ENCODE measurements around the gene PPP1R27.
"Not testable (repeated sequence)": the region's sequence is repeated elsewhere in the genome, so short reads cannot be mapped to it uniquely, and the experiment has no call there.

The PPP1R27 gene

DNA sequence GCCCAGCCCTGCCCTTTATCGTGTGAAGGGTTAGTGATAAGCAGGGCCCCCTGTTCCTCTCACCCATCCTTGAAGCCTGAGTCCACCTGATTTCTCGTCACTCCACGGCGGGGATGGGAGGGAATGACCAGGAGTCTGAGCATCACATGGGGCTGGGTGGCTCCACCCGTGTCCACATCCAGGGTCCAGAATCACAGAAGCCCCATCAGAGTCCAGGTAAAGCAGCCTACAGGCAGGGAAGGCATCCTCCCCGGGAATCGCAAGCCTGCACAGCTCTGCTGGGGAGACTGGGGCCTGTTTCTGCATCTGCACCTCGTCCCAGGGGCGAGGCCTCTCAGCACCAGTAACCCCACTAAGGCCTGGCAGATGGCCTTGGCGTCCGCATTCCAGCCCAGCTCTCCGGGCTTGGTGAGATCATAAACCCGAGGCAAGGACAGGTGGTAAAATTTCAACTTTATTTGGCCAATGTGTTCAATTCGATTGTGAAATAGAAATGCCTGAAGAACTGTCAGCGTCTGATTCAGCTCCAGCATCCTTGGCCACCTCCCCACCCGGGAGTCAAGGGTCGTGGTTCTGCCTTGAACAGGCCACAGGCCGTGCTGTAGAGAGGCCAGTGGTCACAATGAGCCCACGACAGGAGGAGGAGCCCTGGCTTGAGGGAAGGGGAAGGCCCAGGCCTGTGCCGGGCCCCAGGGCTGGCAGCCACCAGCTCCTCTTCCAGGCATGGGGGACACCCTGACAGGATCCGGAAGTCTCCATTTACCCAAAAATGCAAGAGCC is 8.1 kb upstream of the PPP1R27 start:
- in situ Hi-C loops (cut with HindIII; ENCODE audit: low sequenced_read_pairs), result no loop called here

DNA sequence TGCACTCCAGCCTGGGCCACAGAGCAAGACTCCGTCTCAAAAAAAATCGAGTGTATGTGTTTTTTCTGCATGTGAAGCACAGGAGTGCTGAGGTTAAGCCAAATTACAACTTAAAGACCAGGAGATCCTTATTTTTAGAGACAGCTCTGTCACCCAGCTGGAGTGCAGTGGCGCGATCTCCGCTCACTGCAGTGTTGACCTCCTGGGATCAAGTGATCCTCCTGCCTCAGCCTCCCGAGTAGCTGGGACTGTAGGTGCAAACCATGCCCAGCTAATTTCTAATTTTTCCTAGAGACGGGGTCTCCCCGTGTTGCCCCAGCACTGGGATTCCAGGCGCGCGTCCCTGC is 7.5 kb upstream of the PPP1R27 start:
- in situ Hi-C loops (cut with HindIII; ENCODE audit: low sequenced_read_pairs), result no loop called here

DNA sequence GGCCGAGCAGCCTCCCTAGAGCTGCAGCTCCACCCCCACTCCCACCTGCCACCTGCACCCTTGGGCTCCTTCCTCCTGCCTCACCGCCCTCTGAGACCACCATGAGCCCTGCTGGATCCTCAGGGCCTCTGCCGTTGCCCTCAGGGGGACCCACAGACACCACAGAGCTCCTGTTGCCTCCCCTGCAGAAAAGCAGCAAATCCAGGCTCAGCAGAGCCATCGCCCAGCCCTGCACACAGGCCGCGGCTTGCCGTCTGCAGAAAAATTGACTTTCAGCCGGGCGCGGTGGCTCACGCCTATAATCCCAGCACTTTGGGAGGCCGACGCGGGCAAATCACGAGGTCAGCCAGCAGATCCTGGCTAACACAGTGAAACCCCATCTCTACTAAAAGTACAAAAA is 7.0 kb upstream of the PPP1R27 start:
- in situ Hi-C loops (cut with HindIII; ENCODE audit: low sequenced_read_pairs), result no loop called here

DNA sequence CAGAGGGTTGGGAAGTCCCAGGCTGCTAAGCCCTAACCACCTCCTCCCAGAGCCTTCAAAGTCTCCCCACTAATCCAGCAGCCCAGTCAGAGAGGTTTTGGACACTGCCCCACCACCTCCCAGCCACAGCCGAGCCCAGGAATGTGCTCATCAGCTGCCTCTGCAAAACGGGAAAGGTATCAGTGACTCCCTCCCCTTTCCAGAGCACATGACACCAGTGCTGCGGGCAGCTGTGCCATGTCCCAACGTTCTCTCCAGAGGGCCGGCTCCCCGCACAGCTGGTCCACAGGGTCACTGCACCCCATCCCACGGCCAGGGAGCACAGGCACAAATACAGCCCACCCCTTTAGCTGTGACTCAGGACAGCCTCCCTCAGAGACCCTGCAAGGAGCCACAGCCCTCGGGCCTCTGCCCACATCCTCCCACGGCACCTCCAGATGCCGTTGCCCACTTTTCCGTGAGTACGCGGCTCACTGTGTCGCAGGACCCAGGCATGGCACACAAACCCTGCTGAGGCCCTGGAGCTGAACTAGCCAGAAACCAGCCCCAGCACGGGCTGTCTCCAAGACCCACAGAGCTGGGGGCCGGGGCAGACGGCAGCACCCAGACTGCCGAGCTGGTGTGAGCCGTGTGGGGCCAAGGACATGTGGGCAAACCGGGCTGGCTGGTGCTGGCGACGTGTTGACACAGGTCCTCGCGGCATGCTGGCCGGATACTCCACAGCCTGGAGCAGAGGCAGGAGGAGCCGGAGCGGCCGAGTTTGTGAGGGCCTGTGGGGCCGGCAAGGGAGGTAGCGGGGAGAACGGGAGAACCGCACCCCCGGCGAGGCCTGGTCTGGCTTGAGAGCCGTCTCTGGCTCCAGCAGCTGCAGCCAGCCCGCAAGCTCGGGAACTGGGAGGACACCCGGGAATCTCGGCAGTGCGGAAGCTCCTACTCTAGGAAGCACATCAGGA is 6.3 kb upstream of the PPP1R27 start:
- in situ Hi-C loops (cut with HindIII; ENCODE audit: low sequenced_read_pairs), result no loop called here

DNA sequence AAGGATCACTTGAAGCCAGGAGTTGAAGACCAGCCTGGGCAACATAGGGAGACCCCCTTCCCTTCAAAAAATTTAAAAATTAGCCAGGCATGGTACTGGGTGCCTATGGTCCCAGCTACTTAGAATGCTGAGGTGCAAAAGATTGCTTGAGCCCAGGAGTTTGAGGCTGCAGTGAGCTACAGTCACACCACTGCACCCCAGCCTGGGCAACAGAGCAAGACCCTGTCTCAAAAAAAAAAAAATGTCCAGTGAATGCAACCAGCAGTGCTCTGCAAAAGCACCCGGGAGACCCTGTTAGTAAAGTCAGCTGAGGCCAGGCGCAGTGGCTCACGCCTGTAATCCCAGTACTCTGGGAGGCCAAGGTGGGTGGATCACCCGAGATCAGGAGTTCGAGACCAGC is 5.2 kb upstream of the PPP1R27 start:
- in situ Hi-C loops (cut with HindIII; ENCODE audit: low sequenced_read_pairs), result not testable (repeated sequence)

DNA sequence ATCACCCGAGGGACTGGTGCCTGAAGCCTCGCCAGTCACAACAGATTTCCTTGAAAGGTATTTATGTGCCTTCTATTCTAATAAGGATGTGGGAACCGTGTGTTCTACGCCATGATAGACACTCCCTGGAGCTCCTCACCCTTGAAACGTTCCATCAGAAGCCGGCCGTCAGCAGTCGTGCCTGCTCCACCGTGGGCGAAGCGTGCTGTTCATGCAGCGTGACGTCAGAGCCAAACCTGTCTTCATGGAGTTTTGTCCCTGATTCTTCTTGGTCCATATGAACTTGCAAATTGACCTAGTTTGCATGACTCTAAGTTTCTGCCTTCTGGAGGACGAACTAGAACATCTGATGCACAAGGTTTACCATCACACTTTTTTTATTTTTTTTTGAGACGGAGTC is 4.5 kb upstream of the PPP1R27 start:
- in situ Hi-C loops (cut with HindIII; ENCODE audit: low sequenced_read_pairs), result no loop called here

DNA sequence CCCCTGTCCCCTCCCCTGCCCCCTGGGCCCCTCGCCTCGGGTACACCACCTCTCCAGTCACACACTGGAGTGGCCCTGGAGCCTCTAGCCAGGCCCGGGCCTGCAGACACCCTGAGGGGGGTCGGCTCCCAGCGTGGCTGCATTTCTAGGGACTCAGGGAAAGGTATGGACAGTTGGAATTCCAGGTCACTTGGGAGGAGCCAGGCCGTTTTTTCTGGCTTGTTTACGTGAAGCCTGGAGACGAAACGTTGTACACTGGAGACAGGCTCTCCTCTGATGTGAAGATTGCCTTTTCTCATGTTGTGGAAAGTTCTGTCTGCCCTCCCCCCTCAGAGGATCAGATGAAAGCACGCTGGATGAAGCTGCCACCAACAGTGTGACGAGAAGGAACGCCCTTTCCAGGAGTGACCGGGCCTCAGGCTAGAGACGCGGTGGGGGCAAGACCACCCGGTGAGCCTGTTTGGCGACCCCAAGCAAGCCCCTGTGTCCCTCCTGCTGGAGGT is 4.0 kb upstream of the PPP1R27 start:
- in situ Hi-C loops (cut with HindIII; ENCODE audit: low sequenced_read_pairs), result no loop called here

DNA sequence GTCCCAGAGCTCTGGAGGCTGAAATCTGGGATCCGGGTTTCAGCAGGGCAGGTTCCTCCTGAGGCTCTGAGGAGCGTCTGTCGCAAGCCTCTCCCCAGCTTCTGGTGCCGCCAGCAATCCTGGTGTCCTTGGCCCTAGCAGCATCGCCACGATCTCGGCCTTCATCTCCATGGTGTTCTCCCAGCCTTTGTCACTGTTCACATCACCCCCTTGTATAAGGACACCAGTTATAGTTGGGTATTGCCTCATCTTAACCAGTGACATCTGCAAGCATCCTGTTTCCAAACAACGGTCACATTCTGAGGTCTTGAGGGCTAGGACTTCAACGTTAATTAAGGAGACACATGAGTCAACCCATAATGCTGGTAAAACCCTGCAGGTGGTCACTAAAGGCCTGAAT is 2.8 kb upstream of the PPP1R27 start:
- in situ Hi-C loops (cut with HindIII; ENCODE audit: low sequenced_read_pairs), result no loop called here

DNA sequence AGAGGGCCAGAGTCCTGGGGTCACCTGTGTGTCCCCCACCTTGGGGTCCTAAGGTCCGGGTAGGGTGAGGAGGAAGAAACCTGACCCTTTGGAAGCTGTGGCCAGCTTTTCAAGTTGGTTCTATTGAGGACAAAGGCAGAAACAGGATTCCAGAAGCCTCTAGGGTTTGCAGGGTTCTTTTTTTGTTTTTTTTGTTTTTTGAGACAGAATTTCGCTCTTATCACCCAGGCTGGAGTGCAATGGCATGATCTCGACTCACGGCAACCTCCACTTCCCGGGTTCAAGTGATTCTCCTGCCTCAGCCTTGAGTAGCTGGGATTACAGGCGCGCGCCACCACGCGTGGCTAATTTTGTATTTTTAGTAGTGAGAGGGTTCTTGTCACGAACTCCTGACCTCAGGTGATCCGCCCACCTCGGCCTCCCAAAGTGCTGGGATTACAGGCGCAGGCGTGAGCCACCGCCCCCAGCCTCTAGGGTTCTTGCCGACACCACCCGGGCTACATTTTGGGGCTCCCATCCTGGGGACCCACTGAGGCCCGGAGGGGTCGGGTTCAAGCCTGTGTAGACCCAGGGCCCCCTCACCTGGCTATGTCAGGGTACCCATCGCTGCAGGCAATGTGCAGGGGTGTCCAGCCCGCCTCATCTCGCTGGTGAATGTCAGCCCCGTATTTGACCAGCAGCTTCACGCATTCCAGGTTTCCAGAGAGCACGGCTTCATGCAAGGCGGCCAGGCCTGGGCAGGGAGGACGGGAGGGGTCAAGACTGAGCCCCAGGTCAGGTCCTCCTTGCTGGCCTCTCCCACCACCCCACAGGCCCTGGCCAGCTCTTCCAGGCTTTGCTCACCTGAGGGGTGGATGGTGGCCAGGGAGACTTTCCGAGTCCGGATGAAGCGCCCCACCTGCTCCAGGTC is 674 bp downstream of the PPP1R27 start:
- in situ Hi-C loops (cut with HindIII; ENCODE audit: low sequenced_read_pairs), result no loop called here

DNA sequence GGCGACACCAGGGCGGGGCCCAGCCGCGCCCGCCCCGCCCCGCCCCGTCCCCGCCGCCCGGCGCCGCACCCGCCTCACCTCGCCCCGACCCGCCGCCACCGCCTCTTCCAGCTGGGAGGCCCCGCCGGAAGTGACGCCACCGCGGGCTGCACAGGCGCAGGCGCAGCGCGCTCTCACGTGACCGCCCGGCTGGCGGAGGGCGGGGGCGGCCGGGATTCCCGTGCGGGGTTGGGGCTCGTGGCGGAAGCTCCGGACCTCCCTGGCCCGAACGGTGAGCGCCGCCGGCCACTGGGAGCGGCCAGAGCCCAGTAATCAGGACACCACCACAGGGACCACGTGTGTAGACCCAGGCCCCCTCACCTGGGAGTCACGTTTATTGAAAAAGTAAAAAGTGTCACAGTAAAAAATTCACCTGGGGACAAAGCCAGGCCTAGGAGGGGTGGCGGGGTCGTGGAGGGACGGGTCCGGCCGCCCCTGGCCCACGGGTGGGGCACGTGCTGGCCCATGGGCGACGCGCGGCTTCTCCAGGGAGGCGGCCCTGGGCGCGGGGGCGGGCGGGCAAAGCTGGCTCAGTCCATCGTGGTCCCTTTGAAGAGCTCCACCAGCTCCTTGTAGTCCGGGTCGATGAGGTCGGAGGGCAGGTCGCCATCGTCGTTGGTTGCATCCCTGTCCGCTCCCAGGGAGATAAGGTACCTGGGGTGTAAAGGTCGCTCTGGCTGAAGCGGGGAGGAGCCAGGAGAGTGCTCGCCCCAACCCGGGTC is 1.5 kb downstream of the PPP1R27 start, which contains the start of gene MCRIP1:
Gene MCRIP1, minus strand, starts transcription at position 132 of the 761 bp plus-strand sequence. CDS start 8,785 bp downstream, outside the sequence.
- in situ Hi-C loops (cut with HindIII; ENCODE audit: low sequenced_read_pairs), result no loop called here

DNA sequence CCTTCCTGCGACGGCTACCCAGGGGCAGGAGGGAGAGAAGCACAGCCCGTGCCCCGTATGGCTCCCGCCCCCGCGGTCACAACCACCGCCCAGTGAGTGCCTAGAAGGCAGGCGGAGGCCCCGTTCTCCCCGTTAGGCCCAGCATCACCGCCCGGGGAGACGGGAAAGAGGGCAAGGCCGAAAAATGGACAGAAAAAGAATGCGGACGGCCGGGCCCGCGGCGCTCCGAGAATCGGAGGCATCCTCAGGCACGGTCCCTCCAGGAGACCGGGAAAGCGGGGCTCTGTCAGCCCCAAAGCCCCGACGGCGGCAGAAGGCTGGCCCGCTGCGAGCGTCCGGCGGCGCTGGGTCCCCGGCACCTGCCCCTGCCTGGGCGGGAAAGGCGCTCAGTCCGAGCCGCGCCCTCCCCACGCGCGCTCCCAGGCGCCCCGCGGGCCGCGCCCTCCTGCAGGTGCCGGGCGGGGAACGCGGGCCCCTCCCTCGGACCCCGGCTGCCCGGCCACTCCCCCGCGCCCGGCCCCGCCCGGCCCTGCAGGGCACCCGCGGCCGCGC is 2.2 kb downstream of the PPP1R27 start:
- in situ Hi-C loops (cut with HindIII; ENCODE audit: low sequenced_read_pairs), result no loop called here

DNA sequence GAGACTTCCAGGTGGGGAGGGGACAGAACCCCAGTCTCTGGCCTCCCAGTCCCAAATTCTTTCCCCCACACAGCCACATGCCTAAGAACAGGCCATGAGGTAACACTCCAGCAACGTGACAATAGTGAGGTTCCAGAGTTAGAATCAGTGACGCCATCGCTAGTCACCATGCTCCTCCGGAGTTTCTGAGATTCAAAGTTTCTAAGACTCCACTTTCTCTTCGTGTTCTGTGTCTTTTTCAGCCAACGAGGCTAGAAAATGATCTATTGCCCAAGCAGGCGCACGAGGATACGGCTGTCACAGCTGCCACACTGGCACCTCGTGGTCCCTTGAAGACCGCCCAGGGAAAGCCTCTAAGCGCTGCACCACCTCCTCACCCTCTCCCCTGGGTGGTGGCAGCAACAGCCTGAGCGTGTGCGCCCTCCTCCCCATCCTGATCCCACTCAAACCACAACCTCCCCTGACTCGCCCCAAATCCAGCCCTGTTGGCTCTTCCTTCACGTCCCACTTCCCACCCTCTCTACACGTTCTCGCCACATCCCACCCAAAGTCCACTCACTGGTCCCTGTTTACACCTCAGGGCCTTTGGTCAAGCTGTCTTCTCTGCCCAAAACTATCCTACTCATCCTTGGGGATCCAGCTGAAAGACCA is 2.8 kb downstream of the PPP1R27 start:
- in situ Hi-C loops (cut with HindIII; ENCODE audit: low sequenced_read_pairs), result no loop called here

DNA sequence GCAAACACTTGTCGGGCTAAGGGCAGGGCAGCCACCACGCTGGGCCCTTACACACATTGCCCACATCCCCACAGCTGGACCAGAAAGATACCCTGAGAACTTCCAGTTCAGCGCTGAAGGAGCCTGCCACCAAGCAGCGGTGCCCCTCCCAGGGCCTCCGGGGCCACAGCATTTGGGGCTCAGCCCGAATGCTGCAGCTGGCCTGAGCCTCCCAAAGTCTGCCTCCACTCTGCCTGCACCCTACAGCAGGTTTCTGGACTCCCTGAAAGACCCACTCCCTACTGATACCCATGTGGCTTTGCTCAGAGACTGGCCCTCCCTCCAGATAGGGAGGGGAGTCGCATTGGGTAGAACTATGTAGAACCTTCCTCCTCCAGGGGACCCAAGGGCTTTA is 3.3 kb downstream of the PPP1R27 start:
- in situ Hi-C loops (cut with HindIII; ENCODE audit: low sequenced_read_pairs), result no loop called here

DNA sequence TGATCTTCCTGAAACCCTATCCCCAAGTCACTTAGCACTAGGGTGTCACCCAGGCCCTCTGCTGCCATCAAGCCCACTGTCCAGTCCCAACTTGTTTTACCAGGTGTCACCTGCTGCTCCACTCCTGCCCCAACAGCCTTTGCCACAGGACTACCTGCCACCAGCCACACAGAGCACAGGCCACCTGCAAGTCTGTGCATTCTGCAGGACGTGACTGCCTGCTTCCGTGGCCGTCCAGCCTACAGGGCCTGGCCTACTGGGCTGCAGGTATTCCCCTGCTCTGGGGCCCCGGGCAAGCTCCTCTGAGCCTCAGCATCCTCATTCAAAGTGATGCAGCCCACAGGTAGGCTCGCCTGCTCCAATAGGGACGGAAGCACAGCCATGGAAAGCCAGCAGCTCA is 5.0 kb downstream of the PPP1R27 start:
- in situ Hi-C loops (cut with HindIII; ENCODE audit: low sequenced_read_pairs), result no loop called here

DNA sequence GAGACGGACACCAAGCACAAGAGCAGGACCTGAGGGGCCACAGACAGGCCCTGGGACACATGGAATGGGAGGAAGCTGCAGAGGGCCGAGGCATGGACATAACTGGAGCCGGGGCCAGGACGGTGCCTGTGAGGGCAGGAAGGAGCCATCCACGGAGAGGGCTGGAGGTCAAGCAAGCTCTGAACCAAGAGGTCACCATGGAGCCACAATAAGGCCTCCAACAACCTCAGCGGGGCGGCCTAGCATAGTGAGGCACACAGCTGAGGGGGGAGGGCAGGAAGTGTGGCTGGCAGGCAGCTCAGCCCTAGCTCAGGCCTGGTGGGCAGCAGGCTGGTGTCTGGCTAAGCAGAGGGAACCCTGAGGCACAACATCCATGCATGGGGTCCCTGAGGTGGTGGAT is 6.2 kb downstream of the PPP1R27 start:
- in situ Hi-C loops (cut with HindIII; ENCODE audit: low sequenced_read_pairs), result no loop called here

DNA sequence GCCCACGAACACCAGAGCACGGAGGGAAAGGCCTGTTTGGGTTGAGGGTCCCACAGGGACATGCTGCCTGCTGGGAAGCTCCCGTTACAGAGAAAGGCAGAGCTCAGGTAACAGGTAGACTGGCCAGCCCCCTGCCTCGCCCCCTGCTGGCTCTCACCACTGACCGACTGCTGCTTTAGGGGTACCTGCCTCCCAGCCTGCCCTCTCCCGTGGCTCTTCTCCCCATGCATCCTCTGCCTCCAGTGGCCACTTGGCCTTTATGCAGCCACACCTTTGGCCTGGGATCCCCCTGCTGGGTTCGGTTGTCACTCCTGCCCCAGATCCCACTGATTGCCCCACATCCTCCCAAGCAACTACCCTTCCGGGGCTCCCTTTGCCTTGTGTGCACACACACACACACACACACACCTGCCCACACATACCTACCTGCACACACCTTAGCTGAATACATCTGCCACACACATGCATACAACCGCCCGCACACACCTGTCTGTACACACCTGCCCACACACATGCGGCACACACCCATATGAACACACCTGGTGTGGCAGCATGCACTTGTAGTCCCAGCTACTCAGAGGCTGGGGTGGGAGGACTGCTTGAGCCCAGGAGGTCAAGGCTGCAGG is 8.9 kb downstream of the PPP1R27 start:
- in situ Hi-C loops (cut with HindIII; ENCODE audit: low sequenced_read_pairs), result no loop called here

DNA sequence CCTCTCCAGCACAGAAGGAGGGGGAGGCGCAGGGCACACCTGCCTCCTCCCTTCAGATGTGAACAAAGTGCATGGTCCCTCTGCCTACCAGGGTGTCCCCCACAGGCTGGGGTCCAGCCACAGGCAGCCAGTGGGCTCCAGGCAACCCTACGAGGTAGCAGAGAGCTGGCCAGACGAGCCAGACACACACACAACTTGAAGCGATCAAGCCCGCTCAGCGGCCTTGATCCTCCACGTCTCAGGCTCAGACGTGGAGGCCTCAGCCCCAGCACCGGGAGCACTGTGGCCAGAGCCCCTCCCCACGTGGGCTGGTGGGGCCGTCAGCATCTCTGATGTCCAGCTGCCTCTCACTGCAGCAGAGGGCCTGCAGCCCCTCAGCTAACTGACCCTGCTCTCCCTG is 10.3 kb downstream of the PPP1R27 start:
- in situ Hi-C loops (cut with HindIII; ENCODE audit: low sequenced_read_pairs), result no loop called here

DNA sequence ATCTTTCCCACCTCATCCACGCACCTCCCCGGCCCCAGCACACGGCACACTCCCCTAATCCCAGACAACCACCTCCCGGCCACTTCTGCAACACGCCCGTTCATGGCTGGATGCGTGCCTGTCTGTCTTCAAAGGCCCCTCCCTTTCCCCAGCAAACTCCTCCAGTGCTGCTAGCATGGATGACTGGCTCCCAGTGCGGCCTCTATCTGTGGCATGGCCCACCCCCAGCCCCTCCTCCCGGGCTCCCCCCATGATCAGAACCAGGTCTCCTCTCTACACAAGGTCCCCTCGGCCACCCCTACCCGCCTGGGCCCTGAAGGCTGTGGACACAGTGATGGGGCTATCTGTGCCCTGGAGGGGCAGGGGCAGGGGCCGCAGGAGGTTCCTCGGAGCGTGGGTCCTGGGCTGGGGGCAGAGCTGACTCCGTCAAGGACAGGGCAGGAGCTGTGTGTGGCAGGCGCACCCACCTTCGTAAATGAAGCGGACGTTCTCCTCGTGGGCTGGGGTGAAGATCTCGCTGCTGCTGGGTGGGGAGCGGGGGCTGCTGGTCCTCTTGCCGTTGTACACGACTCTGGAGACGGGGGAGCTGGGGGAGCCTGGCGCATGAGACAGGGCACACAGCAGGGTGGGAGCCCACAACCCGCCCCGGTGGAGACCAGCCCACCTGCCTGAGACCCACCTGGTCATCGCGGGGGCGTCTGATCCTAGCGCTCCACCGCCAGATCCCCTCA is 10.9 kb downstream of the PPP1R27 start:
- in situ Hi-C loops (cut with HindIII; ENCODE audit: low sequenced_read_pairs), result no loop called here

Data from endothelial cell of hepatic sinusoid (primary cell).